MM.1S (cell line): Measurements from ENCODE around the gene VSIG2.

Source experiments
- DNase-seq: peaks from one replicate; pipeline ENCODE4 v3.0.0-alpha.2; 2015
- H2AFZ ChIP-seq: fragments of 300-600 bp; sonication (generic); 2 replicates; pipeline ENCODE4 v1.6.0; 2016; ENCODE audit warnings: antibody characterized with exemption, low read length
- H3F3A ChIP-seq: fragments of 300-600 bp; sonication (generic); 2 replicates; pipeline ENCODE4 v1.6.1; 2016; ENCODE audit warnings: mild to moderate bottlenecking, antibody characterized with exemption, low read length, moderate library complexity, mixed read lengths; ENCODE audit not compliant: insufficient read depth
- H3K27ac ChIP-seq: fragments of 300-600 bp; sonication (generic); 2 replicates; pipeline ENCODE4 v1.5.1; 2016; ENCODE audit warnings: mild to moderate bottlenecking, low read length
- H3K27me3 ChIP-seq: fragments of 300-600 bp; sonication (generic); replicated peaks from 2 replicates; pipeline ENCODE4 v1.6.0; 2016; ENCODE audit warnings: low read length; ENCODE audit not compliant: insufficient read depth
- H3K36me3 ChIP-seq: fragments of 300-600 bp; sonication (generic); replicated peaks from 2 replicates; pipeline ENCODE4 v1.6.1; 2016; ENCODE audit warnings: mild to moderate bottlenecking, low read length, mixed read lengths; ENCODE audit not compliant: insufficient read depth
- H3K4me1 ChIP-seq: fragments of 300-600 bp; sonication (generic); 2 replicates; pipeline ENCODE4 v1.6.1; 2016; ENCODE audit warnings: low read length, mixed read lengths
- H3K4me2 ChIP-seq: fragments of 300-600 bp; sonication (generic); 2 replicates; pipeline ENCODE4 v1.6.0; 2016; ENCODE audit warnings: low read depth, low read length
- H3K4me3 ChIP-seq: fragments of 300-600 bp; sonication (generic); 2 replicates; pipeline ENCODE4 v1.5.1; 2016; ENCODE audit warnings: low read length, mixed read lengths
- H3K79me2 ChIP-seq: fragments of 300-600 bp; sonication (generic); 2 replicates; pipeline ENCODE4 v1.6.1; 2016; ENCODE audit warnings: mixed run types, low read length, mixed read lengths
- H3K9ac ChIP-seq: fragments of 300-600 bp; sonication (generic); 2 replicates; pipeline ENCODE4 v1.6.1; 2016; ENCODE audit warnings: low read length, mixed read lengths
- H3K9me2 ChIP-seq: fragments of 300-600 bp; sonication (generic); replicated peaks from 2 replicates; pipeline ENCODE4 v1.6.1; 2016; ENCODE audit warnings: mild to moderate bottlenecking, low read length, mixed read lengths; ENCODE audit not compliant: insufficient read depth
- H3K9me3 ChIP-seq: fragments of 300-600 bp; sonication (generic); replicated peaks from 2 replicates; pipeline ENCODE4 v1.6.1; 2016; ENCODE audit warnings: mild to moderate bottlenecking, low read length, mixed read lengths; ENCODE audit not compliant: insufficient read depth
- H4K20me1 ChIP-seq: fragments of 300-600 bp; sonication (generic); 2 replicates; pipeline ENCODE4 v1.6.1; 2016; ENCODE audit warnings: mild to moderate bottlenecking, low read length, moderate library complexity, mixed read lengths; ENCODE audit not compliant: insufficient read depth
- CTCF ChIP-seq: fragments of 300-600 bp; sonication (generic); IDR thresholded peaks from 2 replicates; pipeline ENCODE4 v1.5.1; 2016; ENCODE audit warnings: antibody characterized with exemption, low read length, mixed read lengths
- EZH2 ChIP-seq: fragments of 300-600 bp; sonication (generic); optimal IDR thresholded peaks from 2 replicates; pipeline ENCODE3; 2017; ENCODE audit warnings: low read depth, mild to moderate bottlenecking, antibody characterized with exemption, low read length, mixed read lengths
- EZH2phosphoT487 ChIP-seq: fragments of 300-600 bp; sonication (generic); IDR thresholded peaks from 2 replicates; pipeline ENCODE4 v1.6.1; 2018; ENCODE audit warnings: antibody characterized with exemption, low read length

The VSIG2 gene

DNA sequence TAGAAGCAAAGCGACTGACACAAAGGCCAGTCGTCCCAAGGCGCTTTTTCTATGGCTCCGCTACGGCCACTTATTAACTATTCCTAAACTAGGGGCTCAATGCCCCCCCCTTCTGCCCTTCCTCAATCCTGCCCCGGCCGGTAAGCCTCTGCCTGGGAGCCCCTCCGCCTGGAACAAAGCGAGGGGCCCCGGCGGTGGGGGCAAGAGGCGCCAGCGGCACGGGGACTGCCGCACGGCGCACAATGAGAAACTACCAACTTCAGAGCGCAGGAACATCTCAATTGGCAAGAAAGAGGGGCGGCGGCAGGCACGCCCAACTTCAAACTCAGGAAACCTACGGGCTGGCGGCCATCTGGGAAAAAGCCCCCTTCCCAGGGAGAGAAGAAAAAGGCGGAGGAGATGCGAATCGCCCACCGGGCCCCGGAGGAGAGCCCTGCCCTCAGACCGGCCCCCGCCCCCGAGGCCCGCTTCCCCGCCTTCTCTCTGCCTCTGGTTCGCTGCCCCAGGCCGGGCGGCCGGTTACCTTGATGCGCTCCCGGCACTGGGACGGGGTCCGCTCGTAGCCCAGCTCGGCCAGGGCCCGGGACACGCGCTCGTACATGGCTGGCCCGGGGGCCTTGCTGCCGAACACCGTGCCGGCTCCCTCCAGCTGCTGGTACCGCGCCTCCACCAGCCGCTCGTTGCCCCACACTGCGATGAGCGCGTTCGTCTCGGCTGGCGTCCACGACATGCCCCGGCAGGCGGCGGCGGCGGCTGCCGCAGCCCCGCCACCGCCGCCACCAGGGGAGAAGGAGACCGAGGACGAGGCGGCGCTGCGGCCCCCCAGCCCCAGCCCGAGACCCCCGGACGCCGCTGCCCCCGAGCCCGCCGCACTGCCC, 47.5 kb upstream of the VSIG2 start:
- H3K27me3 ChIP-seq = no peaks in the 10 kb centered on the region
- H3F3A ChIP-seq = peaks cover 14% of the 10 kb centered on the region
- H2AFZ ChIP-seq = peak overlapping the region; percentile 88
- TF ChIP-seq EZH2phosphoT487 (no peak), EZH2 (no peak), CTCF (no peak)
- DNase-seq = peak; percentile 28
- H3K36me3 ChIP-seq = no peaks in the 10 kb centered on the region
- peaks cover 50% of the 10 kb centered on the region for H3K79me2 ChIP-seq
- H3K4me2 ChIP-seq = peak overlapping the region; percentile 77
- peaks cover 18% of the 10 kb centered on the region for H3K4me1 ChIP-seq
- no peaks in the 10 kb centered on the region for H3K9me2 ChIP-seq
- peak overlapping the region; percentile 67; the same call in 1 of the 2 replicates for H3K27ac ChIP-seq
- no peaks in the 10 kb centered on the region for H4K20me1 ChIP-seq
- H3K9ac ChIP-seq = peak overlapping the region; percentile 83
- H3K9me3 ChIP-seq = no peaks in the 10 kb centered on the region
- peak overlapping the region; percentile 89 for H3K4me3 ChIP-seq

- H3K9me3 ChIP-seq = no peaks in the 10 kb centered on the region
- TF ChIP-seq CTCF (no peak), EZH2 (no peak), EZH2phosphoT487 (no peak)
- peak overlapping the region; percentile 67; the same call in 1 of the 2 replicates for H3K27ac ChIP-seq
- H3K36me3 ChIP-seq = no peaks in the 10 kb centered on the region
- H3K9me2 ChIP-seq = no peaks in the 10 kb centered on the region
- peaks cover 18% of the 10 kb centered on the region for H3K4me1 ChIP-seq
- H3K4me2 ChIP-seq = peak overlapping the region; percentile 77
- peak overlapping the region; percentile 88 for H2AFZ ChIP-seq
- H3K79me2 ChIP-seq = peaks cover 56% of the 10 kb centered on the region
- H4K20me1 ChIP-seq = no peaks in the 10 kb centered on the region
- peak overlapping the region; percentile 89 for H3K4me3 ChIP-seq
- peak; percentile 42 for DNase-seq
- H3F3A ChIP-seq = peaks cover 14% of the 10 kb centered on the region
- peak overlapping the region; percentile 83; the same call in 1 of the 2 replicates for H3K9ac ChIP-seq
- no peaks in the 10 kb centered on the region for H3K27me3 ChIP-seq
These were observed 46.9 kb upstream of the VSIG2 start for GRCh38 chr11:124798991-124799347.

- no peak overlapping the region for H3K4me2 ChIP-seq
- TF ChIP-seq CTCF (no peak), EZH2 (no peak), EZH2phosphoT487 (no peak)
- H3K9ac ChIP-seq = no peak overlapping the region
These were observed 44.3 kb upstream of the VSIG2 start for GRCh38 chr11:124796312-124796711.

More at GRCh38 chr11:124796312-124796711, 44.3 kb upstream of the VSIG2 start:
- Histone ChIP-seq H3K4me3 (no peak overlapping the region), H3K79me2 (peaks cover 78% of the 10 kb centered on the region), H3K36me3 (no peaks in the 10 kb centered on the region), H3K9me3 (no peaks in the 10 kb centered on the region), H3K27ac (no peak overlapping the region), H3K4me1 (peaks cover 41% of the 10 kb centered on the region), H3F3A (peaks cover 23% of the 10 kb centered on the region), H4K20me1 (no peaks in the 10 kb centered on the region), H2AFZ (no peak overlapping the region), H3K27me3 (no peaks in the 10 kb centered on the region), H3K9me2 (no peaks in the 10 kb centered on the region)
- no peak for DNase-seq
